NCI-H226 (cell line): Measurements from ENCODE around the gene PATE1.
"Not testable (repeated sequence)": the region's sequence is repeated elsewhere in the genome, so short reads cannot be mapped to it uniquely, and the experiment has no call there.

Experiments used
- DNase-seq: peaks from one replicate; pipeline ENCODE4 v3.0.0-alpha.2; 2015

PATE1 gene, protein sequence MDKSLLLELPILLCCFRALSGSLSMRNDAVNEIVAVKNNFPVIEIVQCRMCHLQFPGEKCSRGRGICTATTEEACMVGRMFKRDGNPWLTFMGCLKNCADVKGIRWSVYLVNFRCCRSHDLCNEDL

DNA sequence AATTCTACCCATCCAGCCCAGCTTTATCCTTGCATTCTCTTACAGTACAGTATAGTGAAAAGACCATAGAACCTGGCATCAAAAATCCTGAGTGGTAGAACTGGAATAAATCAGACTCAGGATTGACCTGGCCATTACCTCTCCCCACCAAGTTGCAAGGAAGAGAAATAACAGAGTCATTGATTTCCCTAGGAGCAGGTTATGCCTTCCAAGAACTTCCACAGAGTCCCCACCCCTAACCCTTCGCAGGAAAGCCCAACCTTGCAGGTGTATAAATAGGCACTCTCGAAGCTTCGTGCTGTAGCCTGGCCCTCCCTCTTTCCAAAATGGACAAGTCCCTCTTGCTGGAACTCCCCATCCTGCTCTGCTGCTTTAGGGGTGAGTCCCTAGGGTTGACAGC lies at the start of gene PATE1:
PATE1 (plus strand) TSS at position 301 of the 400 bp plus-strand sequence; CDS start at position 327, 26 bp downstream.
- no peak for DNase-seq

DNA sequence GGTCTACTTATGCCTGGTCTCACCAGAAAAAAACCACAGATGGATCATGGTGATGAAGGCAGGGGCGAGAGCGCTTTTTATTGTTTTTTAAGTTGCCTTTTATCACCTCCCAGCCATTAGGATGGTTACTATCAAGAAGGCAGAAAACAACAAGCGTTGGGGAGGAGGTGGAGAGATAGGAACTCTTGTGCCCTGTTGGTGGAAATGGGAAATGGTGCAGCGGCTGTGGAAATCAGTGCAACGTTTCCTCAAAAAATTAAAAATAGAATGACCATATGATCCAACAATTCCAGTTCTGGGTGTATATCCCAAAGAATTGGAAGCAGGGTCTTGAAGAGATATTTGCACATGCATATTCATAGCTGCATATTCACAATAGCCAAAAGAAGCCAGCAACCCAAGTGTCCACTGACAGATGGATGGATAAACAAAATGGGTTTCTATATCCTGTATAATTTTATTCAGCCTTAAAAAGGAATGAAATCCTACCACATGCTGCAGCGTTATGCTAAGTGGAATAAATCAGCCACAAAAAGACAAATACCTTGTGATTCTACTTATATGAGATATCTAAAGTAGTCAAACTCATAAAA lies 45.0 kb upstream of the PATE1 start:
- DNase-seq = no peak

DNA sequence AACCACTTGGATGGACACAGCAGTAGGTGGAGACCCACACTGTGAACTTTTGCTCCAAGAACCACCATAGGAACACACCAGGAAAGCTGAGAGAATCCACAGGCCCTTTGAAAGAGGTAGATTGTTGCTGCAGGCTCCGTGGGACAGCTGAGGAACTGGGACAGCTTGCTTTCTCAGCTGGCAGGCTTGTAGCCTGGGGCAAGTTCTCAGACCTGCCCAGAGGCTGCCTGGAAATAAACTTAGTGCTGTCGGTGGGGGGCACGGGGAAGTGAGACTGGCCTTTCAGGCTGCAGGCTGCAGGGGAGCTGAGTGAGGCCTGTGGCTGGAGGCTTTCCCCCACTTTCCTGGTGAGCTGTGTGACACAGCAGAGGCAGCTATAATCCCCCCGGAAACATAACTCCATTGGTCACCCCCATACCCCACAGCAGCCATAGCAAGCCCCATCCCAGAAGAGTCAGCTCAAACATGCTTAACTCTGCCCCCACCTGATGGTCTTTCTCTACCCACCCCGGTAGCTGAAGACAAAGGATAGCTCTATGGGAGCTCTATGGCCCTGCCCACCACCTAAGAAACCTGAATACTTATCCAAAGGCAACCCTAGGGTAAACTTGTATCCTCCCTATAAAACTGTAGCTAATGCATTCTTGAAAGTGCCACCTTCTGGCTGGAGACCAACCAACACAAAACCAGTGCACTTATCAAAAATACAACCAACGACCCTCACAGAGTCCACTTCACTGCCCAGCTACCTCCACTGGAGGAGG lies 44.0 kb upstream of the PATE1 start:
- DNase-seq = no peak

GRCh38 chr11:125704686-125705085 lies 41.4 kb upstream of the PATE1 start:
- not testable (repeated sequence) for DNase-seq

DNA sequence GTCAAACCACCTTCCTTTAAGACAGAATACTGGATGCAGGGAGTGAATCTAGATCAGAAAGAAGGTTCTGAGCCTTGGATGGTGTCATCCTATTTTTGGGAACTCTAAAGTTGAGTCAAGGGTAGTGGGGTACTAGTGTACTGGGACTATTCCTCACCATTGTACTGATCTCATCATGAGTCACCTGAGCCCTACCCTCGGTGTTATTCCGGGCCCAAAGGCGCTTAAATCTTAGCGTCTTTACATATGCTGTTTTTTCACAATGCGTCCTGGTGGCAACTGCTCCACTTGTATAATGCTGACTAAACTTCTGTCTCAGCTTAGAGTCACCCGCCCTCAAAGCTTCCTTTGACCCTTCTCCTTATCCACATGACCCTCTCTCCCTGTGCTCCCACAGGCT lies 25.3 kb upstream of the PATE1 start:
- DNase-seq = no peak

DNA sequence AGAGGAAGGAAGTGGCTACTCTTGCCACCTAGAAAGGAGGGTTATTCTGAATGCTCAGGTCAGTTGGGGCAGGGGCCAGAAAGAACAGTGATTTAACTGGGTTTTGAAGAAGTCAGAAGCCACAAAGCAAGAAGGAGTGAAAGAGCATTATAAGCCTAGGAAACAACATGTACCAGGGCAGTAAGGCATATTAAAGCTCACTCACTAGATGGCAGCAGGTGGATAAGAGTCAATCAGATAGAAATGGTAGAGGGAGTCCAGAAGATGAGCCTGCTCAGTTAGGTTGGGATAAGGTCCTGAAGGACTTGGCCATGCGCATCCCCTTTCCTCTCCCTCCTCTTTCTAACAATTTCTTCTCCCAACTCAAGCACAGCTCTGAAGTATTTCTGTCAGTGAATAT lies 22.0 kb upstream of the PATE1 start:
- peak; percentile 27 for DNase-seq

DNA sequence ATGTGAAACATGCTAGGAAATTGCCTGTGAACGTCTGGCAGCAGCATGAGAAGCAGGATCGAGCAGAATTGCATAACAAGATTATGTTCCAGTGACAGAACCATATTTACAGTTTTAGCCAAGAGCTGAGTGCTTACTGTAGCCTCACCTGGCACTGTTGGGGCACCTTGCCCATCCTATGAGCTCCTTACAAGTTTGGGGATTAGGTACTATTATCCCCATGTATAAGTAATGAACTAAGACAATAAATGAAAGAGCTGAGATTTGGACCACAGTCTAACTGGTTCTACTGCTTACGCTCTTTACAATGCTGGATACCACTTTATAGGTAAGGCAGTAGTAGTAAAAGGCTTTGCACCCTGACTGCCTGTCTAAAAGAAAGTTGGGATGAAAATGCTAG lies 17.1 kb upstream of the PATE1 start:
- no peak for DNase-seq

DNA sequence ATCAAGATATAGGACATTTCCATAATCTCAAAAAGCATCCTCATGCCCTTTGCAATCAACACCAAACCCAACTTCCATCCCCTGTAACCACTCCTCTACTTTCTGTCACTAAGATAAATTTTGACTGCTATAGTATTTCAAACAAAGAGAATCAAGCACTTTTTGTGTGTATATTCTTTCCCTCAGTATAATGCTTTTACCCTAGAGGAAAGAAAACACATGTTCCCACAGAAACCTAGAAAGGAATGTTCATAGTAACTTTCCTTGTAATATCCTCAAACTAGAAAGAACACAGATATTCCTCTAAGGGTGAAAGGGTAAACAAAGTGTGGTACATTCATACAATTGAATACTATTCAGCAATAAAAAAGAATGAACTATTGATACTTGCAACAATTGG lies 5.5 kb upstream of the PATE1 start:
- no peak for DNase-seq

- no peak for DNase-seq
Measured at GRCh38 chr11:125743681-125744080, 2.4 kb upstream of the PATE1 start.

- DNase-seq = no peak
Measured at GRCh38 chr11:125750629-125751028, 4.5 kb downstream of the PATE1 start.

GRCh38 chr11:125756050-125756449 lies 10.0 kb downstream of the PATE1 start:
- DNase-seq = no peak

- DNase-seq = no peak
Measured at GRCh38 chr11:125762445-125762844, 16.4 kb downstream of the PATE1 start.

- DNase-seq = no peak
Measured at GRCh38 chr11:125763483-125763882, 17.4 kb downstream of the PATE1 start.

GRCh38 chr11:125766251-125766650 lies 20.2 kb downstream of the PATE1 start:
- DNase-seq = no peak

GRCh38 chr11:125768336-125769046 lies 22.4 kb downstream of the PATE1 start:
- no peak for DNase-seq

DNA sequence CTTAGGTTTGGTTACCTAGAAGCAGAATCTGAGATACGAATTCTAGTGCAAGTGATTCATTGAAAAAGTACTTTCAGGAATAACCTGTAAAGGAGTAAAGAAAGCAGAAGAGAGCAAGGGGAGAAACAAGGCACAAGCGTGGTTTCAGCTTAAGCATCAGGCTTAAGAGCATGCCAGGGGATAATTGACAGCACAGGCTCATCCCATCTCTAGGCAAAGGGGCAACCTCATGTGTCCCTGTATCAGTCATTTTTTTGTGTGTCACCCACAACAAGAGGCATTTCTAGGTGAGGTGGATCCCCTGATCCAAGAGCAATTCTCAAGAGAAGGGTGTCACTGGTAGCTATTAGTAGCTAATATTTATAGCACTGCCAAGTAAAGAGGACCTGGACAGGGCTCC lies 24.5 kb downstream of the PATE1 start:
- no peak for DNase-seq

DNA sequence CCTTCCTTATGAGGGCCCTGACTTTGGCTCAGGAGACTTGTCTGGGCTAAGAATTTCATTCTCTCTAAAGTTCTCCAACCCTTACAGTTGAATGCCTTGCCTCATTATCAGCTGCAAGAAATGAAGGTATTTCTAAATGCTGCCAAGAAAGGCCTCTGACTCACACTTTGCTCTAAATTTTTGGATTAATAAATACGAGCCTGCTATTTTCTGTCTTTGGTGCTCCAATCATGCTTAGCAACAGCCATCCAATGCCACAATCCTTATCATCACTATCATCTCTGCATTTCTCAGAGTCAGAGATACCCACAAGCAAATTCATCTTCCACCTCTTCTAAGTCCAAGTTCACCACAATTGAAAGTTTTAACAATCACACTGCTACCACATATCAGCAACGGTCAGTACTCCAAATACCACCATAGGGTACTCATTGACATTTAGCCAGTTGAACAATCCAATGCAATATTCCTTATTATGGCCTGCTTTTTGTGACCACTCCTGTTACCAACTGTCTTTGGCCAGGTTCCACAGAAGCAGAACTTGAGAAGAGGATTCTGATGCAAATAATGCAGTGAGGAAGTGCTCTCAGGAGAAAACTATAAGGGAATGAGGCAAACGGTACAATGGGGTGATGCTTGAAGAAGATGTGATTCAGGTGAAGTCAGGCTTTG lies 26.9 kb downstream of the PATE1 start:
- peak; percentile 94 for DNase-seq

DNA sequence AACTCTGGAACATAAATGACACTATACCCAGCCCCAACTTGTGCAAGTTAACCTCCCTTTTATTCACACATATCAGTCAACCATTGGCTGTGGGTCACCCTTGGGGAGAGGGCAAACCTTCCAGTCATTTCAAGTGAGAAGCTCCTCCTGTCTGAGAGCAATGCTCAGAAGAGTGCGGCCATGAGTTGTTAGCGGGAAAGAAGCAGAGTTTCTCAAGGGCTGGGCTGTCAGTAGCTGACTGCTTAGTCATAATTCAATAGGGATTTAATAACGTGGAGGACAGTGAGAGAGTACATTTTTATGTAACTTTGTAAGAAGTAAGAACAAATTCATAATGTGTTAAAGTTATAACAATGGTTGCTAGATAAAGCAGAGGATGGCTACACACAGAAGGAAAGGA lies 27.4 kb downstream of the PATE1 start:
- DNase-seq = peak; percentile 60

DNA sequence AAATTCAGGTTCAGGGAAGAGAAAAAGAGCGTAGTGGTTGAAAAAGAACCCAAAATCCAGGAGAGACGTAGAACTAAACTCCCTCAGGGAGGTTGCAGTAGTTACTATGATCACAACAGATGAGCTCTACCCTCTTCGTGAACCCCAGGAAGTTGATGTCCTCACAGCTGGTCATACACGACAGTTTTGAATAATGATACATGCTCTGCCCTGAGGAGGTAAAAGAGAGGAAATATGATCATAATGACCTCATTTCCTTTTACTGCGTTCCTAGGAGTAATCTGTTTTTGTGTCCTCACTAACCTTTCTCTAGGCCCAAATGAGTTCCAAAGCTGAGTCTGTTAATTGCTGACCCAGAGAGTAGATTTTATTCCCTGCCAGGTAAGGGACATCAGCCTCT lies 31.2 kb downstream of the PATE1 start:
- peak; percentile 89 for DNase-seq

GRCh38 chr11:125778728-125779127 lies 32.6 kb downstream of the PATE1 start, which contains the start of gene PATE2:
Gene PATE2, minus strand, starts transcription at chr11:125778828. Its CDS starts 55 bp downstream, at chr11:125778773.
- no peak for DNase-seq

GRCh38 chr11:125784678-125785077 lies 38.6 kb downstream of the PATE1 start:
- DNase-seq = no peak

DNA sequence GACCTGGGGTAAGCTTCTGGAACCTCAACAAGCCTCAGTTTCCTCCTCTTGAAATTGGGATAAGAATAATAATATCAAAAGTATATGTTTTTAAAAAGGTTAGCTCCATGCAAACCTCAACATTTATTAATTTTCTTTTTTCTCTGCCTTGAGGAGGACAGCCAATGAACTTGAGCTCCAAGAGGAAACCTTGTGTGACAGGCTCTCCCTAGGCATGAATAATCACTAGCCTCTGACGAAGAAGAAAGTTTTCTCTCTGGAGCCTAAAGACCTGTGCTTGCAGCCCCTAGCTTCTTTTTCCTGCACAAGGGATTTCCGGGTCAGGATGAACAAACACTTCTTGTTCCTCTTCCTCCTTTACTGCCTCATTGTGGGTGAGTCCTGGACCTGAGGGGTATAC lies 41.7 kb downstream of the PATE1 start, which contains the start of gene PATE3:
PATE3 (plus strand) TSS at position 301 of the 400 bp plus-strand sequence; CDS start at position 326, 25 bp downstream.
- DNase-seq = no peak

DNA sequence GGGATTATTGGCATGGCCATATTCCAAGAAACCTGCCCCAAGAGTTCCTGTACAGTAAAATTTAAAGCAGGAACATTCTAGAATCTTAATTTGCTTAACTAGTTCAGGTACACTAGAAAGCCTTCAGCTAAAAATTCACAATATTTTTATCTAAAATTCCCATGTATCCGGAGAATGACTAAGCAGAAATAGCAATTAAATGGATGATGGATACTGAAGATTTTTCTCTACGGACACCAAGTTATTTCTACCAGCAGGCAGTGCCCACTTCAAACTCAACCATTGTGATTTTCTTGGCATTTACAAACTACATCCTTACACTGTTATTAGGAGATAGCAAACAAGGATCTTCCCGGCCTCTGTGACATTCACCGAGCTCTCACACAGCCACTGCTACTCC lies 44.7 kb downstream of the PATE1 start:
- no peak for DNase-seq
